ENCODE results near the gene SLC44A1. TPM values are rescaled to one million over a fixed set of nuclear protein-coding genes. Genes with fewer than 3 reads are reported as not detected.
A peak's percentile ranks its signal among the peaks of the same experiment; 100 is the strongest.

SLC44A1 gene
- total and polyA plus RNA-seq, 2 donors from 2014 or later = 17.4 to 42.3 TPM

DNA sequence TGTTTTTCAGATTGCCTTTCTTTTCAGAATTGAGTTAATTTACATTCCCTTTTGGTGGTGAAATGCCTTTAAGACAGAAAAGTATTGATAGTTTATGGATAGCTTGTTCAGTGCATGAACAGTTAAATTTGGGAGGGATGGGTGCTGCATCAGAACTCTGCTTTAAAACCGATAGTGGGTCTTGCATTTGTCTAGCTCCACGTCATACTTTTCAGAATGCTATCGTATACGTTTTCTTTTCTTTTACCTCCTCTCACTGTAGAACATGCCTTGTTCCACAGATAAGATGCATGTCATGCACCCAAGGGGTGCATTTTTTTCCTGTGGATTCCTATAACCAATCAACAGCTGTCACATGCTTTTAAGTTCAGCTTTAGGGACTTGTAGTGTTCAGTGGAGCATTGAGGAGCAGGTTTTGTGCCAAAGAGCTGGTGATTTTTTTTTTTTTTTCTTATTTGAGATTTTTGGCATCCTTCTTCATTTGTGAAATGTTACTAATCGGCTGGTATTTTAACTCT is 2.3 kb downstream of the SLC44A1 start:
- Histone ChIP-seq H3K9ac (ENCODE audit: low read length in 3 of 3) (peak overlapping the region in 1 of 3 donors; percentile 23), H3K27ac (ENCODE audit: low read depth in 2 of 2, low read length in 2 of 2) (no peak overlapping the region), H3K4me1 (ENCODE audit: control insufficient read depth in 2 of 3, insufficient read depth in 2 of 3, low read depth in 1 of 3, low read length in 3 of 3) (peaks cover 3 to 10% (median 6%) of the 10 kb centered on the region in 3 donors), H3K27me3 (ENCODE audit: control insufficient read depth, insufficient read depth, low read length) (no peaks in the 10 kb centered on the region), H3K4me3 (ENCODE audit: low read length in 3 of 3) (peak overlapping the region in 1 of 3 donors; percentile 78), H3K36me3 (ENCODE audit: control insufficient read depth in 2 of 3, insufficient read depth in 3 of 3, low read length in 3 of 3) (no peaks in the 10 kb centered on the region), H3K9me3 (ENCODE audit: control insufficient read depth in 2 of 3, insufficient read depth in 1 of 3, low read length in 3 of 3) (no peaks in the 10 kb centered on the region)
- TF ChIP-seq, protein P1, sequence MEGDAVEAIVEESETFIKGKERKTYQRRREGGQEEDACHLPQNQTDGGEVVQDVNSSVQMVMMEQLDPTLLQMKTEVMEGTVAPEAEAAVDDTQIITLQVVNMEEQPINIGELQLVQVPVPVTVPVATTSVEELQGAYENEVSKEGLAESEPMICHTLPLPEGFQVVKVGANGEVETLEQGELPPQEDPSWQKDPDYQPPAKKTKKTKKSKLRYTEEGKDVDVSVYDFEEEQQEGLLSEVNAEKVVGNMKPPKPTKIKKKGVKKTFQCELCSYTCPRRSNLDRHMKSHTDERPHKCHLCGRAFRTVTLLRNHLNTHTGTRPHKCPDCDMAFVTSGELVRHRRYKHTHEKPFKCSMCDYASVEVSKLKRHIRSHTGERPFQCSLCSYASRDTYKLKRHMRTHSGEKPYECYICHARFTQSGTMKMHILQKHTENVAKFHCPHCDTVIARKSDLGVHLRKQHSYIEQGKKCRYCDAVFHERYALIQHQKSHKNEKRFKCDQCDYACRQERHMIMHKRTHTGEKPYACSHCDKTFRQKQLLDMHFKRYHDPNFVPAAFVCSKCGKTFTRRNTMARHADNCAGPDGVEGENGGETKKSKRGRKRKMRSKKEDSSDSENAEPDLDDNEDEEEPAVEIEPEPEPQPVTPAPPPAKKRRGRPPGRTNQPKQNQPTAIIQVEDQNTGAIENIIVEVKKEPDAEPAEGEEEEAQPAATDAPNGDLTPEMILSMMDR (IDR thresholded peaks at IDR 0.05; ENCODE audit: borderline replicate concordance, extremely low read depth, insufficient read depth) = no peak
- FAIRE-seq = no peak
- no peak for DNase-seq
- intact Hi-C loops (cut with DNase I) = no loop called here

- TF ChIP-seq, protein P1 (IDR thresholded peaks at IDR 0.05; ENCODE audit: borderline replicate concordance, extremely low read depth, insufficient read depth) = no peak
- intact Hi-C loops (cut with DNase I) = no loop called here
- H3K27ac ChIP-seq (ENCODE audit: low read depth in 2 of 2, low read length in 2 of 2) = no peak overlapping the region
Measured at GRCh38 chr9:105248691-105249090, 4.2 kb downstream of the SLC44A1 start.

DNA sequence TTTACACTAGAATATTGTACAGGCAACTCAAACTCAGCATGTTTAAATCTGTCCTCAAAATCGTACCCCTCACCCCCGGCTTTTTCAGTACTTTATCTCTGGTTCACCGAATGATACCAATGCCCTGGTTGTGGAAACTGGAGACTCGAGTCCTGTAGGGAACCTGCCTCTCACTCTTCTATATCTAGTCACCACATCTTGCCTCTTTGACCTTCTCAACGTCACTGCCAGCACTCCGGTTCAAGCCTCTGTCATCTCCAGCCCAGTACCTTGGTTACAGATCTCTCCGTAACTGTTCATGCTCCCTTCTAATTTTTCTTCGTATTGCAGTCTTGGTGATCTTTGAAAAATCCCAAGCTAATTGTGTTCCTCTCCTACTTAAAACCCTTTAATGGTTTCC is 6.7 kb downstream of the SLC44A1 start:
- no peaks in the 10 kb centered on the region for H3K36me3 ChIP-seq (ENCODE audit: control insufficient read depth in 2 of 3, insufficient read depth in 3 of 3, low read length in 3 of 3)
- intact Hi-C loops (cut with DNase I) = no loop called here
- TF ChIP-seq, protein P1 (IDR thresholded peaks at IDR 0.05; ENCODE audit: borderline replicate concordance, extremely low read depth, insufficient read depth) = no peak
- H3K4me1 ChIP-seq (ENCODE audit: control insufficient read depth in 2 of 3, insufficient read depth in 2 of 3, low read depth in 1 of 3, low read length in 3 of 3) = peaks cover 0 to 9% (median 4%) of the 10 kb centered on the region in 3 donors
- FAIRE-seq (no peak), DNase-seq (no peak)
- no peak overlapping the region for H3K4me3 ChIP-seq (ENCODE audit: low read length in 3 of 3)
- H3K9me3 ChIP-seq (ENCODE audit: control insufficient read depth in 2 of 3, insufficient read depth in 1 of 3, low read length in 3 of 3) = no peaks in the 10 kb centered on the region
- H3K27ac ChIP-seq (ENCODE audit: low read depth in 2 of 2, low read length in 2 of 2) = no peak overlapping the region
- H3K9ac ChIP-seq (ENCODE audit: low read length in 3 of 3) = no peak overlapping the region
- H3K27me3 ChIP-seq (ENCODE audit: control insufficient read depth, insufficient read depth, low read length) = no peaks in the 10 kb centered on the region

More at GRCh38 chr9:105248691-105249090, 4.2 kb downstream of the SLC44A1 start:
- DNase-seq (no peak), FAIRE-seq (no peak)
- Histone ChIP-seq H3K9ac (ENCODE audit: low read length in 3 of 3) (no peak overlapping the region), H3K9me3 (ENCODE audit: control insufficient read depth in 2 of 3, insufficient read depth in 1 of 3, low read length in 3 of 3) (no peaks in the 10 kb centered on the region), H3K4me3 (ENCODE audit: low read length in 3 of 3) (no peak overlapping the region), H3K36me3 (ENCODE audit: control insufficient read depth in 2 of 3, insufficient read depth in 3 of 3, low read length in 3 of 3) (no peaks in the 10 kb centered on the region), H3K4me1 (ENCODE audit: control insufficient read depth in 2 of 3, insufficient read depth in 2 of 3, low read depth in 1 of 3, low read length in 3 of 3) (peaks cover 0 to 10% (median 4%) of the 10 kb centered on the region in 3 donors), H3K27me3 (ENCODE audit: control insufficient read depth, insufficient read depth, low read length) (no peaks in the 10 kb centered on the region)
